K562 (cell line): ENCODE measurements around the gene PLCB3. TPM values are rescaled to one million over a fixed set of nuclear protein-coding genes. Genes with fewer than 3 reads are reported as not detected.

Experiments
- C11orf30 ChIP-seq: fragments of 450-650 bp; IDR thresholded peaks from 2 replicates; pipeline ENCODE4 v1.6.1; 2016; ENCODE audit warnings: low read depth, mild to moderate bottlenecking
- CTBP1 ChIP-seq: fragments of 450-650 bp; IDR thresholded peaks from 2 replicates; pipeline ENCODE4 v1.6.1; 2016; ENCODE audit warnings: borderline replicate concordance
- ETV5 ChIP-seq: sonication (generic); formaldehyde crosslinking; IDR thresholded peaks from 2 replicates; pipeline ENCODE4 v1.4.0; 2020; ENCODE audit warnings: low read depth, mild to moderate bottlenecking, missing genetic modification reagents
- HCFC1 ChIP-seq: IDR thresholded peaks from 2 replicates; pipeline ENCODE4 v1.6.1; 2012; ENCODE audit warnings: low read depth, low read length, improper control_type of control experiment
- MED1 ChIP-seq: sonication (generic); formaldehyde crosslinking; IDR thresholded peaks from 2 replicates; pipeline ENCODE4 v1.8.1; 2023; ENCODE audit warnings: missing genetic modification reagents, borderline replicate concordance
- RBM22 ChIP-seq: fragments of 200-400 bp; formaldehyde crosslinking; IDR thresholded peaks from 2 replicates; pipeline ENCODE4 v1.6.1; 2018; ENCODE audit warnings: low read length, low read depth; ENCODE audit not compliant: poor library complexity, severe bottlenecking
- TBP ChIP-seq: optimal IDR thresholded peaks from 2 replicates; pipeline ENCODE3; 2011; ENCODE audit warnings: low read depth, low read length, improper control_type of control experiment
- ZNF134 ChIP-seq: fragments of 250-450 bp; sonication (Bioruptor Pico); conservative IDR thresholded peaks from 2 replicates; pipeline ENCODE4 v1.4.0; 2020
- polyA plus RNA-seq, 8 experiments: library from polyadenylated mRNA; depleted of rRNA in 4 of 8; stranded (reverse) in 5 of 8; unstranded in 3 of 8; fragments of >200 nt; fragmentation: Nextera tagmentation in 2 of 8; fragmentation: Illumina TruSeq in 1 of 8; extraction: Ambion mirVana in 2 of 8; extraction: Trizol in 1 of 8; gene quantifications; 2 replicates each; pipeline versions ENCODE4 v1.2.1 to v1.2.3, GENCODE V29; 2011 to 2014; ENCODE audit warnings: inconsistent platforms in 1 of 8, missing spikeins in 1 of 8
- total RNA-seq, 7 experiments: library from RNA; depleted of rRNA in 6 of 7; stranded (reverse); fragments of >200 nt in 6 of 7; fragmentation: Illumina TruSeq in 2 of 7; extraction: Trizol in 2 of 7; gene quantifications; 2 replicates each; pipeline versions ENCODE4 v1.2.1 to v1.2.3, GENCODE V29; 2011 to 2021; ENCODE audit warnings: low replicate concordance in 1 of 7
- TF ChIP-seq, protein P1 (sequence below): fragments of 450-650 bp; IDR thresholded peaks from 2 replicates; pipeline ENCODE4 v1.6.1; 2016
- TF ChIP-seq, protein P2 (sequence below): fragments of 200-400 bp; formaldehyde crosslinking; IDR thresholded peaks from 2 replicates; pipeline ENCODE4 v1.6.1; 2017; ENCODE audit warnings: mild to moderate bottlenecking, low read depth, low read length, moderate library complexity
- TF ChIP-seq, protein P3 (sequence below): fragments of 450-650 bp; formaldehyde crosslinking; IDR thresholded peaks from 2 replicates; pipeline ENCODE4 v1.4.0; 2020; ENCODE audit warnings: mild to moderate bottlenecking, moderate library complexity
- TF ChIP-seq, protein P4 (sequence below), 3 experiments: fragments of 200-800 bp in 1 of 3; fragments of 250-450 bp in 1 of 3; fragments of 450-650 bp in 1 of 3; sonication (Bioruptor Pico) in 1 of 3; sonication (Bioruptor generic) in 1 of 3; formaldehyde crosslinking in 1 of 3; IDR thresholded peaks; 2 replicates each; pipeline versions ENCODE4 v1.6.1 to v1.8.0; 2016 to 2022; ENCODE audit warnings: mild to moderate bottlenecking in 2 of 3, missing genetic modification characterization in 2 of 3, missing compliant biosample characterization in 1 of 3, moderate library complexity in 1 of 3

PLCB3 gene
- total and polyA plus RNA-seq, 9 of the 15 experiments (the other 6 are each of a cell fraction or from before 2014, with no cell fraction given), result 0.31 to 44.8 (median 14.6) TPM

DNA sequence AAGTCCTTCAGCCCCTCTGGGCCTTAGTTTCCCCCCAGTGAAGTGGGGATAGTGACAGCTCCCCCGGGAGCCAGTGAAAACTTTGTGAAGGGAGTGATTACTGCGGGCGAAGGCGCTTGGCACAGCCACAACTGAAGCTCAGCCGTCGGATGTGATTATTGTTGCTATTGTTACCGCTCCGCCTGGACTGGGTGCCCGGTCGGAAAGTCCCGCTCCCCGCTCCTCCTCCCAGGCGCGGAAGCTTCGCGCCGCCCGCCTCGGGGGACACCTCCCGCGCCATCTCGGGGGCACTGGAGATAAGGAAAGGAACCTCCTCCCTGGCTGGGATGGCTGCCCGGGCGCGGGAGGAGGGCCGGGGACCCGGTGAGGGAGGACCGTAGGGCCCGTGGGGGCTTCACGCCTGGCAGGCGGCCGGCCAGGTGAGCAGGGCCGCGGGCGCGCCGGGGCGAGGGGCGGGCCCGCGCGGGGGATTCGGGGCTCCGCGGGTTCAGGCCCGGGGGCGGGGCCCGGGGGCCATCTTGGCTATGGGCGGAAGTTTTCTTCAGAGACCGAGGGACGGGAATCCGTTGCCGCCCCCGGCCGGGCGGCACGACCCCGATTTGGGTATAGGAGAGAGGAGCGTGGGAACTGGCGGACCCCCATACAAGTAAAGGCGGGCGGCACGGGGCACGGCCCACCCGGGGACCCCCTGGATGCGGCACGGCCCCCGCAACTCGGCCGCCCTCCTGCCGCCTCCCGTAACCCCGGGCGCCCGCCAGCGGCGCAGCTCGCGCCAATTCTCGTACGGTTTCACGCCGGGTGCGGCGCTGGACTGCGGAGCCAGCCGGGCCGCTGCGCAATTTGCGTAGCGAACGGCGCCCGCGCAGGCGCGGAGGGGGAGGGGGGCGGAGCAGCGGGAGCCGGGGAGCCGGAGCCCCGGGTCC, 33.9 kb downstream of the PLCB3 start, which contains the start of gene GPR137 (continued):
- no peak for TF ChIP-seq C11orf30
- TF ChIP-seq CTBP1, result peak; percentile 80
- TF ChIP-seq, protein P1, sequence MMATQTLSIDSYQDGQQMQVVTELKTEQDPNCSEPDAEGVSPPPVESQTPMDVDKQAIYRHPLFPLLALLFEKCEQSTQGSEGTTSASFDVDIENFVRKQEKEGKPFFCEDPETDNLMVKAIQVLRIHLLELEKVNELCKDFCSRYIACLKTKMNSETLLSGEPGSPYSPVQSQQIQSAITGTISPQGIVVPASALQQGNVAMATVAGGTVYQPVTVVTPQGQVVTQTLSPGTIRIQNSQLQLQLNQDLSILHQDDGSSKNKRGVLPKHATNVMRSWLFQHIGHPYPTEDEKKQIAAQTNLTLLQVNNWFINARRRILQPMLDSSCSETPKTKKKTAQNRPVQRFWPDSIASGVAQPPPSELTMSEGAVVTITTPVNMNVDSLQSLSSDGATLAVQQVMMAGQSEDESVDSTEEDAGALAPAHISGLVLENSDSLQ, result no peak
- peak; percentile 75 for TF ChIP-seq HCFC1
- no peak for TF ChIP-seq RBM22
- TF ChIP-seq, protein P2, sequence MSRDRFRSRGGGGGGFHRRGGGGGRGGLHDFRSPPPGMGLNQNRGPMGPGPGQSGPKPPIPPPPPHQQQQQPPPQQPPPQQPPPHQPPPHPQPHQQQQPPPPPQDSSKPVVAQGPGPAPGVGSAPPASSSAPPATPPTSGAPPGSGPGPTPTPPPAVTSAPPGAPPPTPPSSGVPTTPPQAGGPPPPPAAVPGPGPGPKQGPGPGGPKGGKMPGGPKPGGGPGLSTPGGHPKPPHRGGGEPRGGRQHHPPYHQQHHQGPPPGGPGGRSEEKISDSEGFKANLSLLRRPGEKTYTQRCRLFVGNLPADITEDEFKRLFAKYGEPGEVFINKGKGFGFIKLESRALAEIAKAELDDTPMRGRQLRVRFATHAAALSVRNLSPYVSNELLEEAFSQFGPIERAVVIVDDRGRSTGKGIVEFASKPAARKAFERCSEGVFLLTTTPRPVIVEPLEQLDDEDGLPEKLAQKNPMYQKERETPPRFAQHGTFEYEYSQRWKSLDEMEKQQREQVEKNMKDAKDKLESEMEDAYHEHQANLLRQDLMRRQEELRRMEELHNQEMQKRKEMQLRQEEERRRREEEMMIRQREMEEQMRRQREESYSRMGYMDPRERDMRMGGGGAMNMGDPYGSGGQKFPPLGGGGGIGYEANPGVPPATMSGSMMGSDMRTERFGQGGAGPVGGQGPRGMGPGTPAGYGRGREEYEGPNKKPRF, result peak; percentile 95
- no peak for TF ChIP-seq ZNF134 (CRISPR knock-in tag)
- no peak for TF ChIP-seq ETV5
- no peak for TF ChIP-seq MED1 (CRISPR knock-in tag)
- TF ChIP-seq, protein P3, sequence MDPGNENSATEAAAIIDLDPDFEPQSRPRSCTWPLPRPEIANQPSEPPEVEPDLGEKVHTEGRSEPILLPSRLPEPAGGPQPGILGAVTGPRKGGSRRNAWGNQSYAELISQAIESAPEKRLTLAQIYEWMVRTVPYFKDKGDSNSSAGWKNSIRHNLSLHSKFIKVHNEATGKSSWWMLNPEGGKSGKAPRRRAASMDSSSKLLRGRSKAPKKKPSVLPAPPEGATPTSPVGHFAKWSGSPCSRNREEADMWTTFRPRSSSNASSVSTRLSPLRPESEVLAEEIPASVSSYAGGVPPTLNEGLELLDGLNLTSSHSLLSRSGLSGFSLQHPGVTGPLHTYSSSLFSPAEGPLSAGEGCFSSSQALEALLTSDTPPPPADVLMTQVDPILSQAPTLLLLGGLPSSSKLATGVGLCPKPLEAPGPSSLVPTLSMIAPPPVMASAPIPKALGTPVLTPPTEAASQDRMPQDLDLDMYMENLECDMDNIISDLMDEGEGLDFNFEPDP (CRISPR knock-in tag), result no peak
- TF ChIP-seq, protein P4, sequence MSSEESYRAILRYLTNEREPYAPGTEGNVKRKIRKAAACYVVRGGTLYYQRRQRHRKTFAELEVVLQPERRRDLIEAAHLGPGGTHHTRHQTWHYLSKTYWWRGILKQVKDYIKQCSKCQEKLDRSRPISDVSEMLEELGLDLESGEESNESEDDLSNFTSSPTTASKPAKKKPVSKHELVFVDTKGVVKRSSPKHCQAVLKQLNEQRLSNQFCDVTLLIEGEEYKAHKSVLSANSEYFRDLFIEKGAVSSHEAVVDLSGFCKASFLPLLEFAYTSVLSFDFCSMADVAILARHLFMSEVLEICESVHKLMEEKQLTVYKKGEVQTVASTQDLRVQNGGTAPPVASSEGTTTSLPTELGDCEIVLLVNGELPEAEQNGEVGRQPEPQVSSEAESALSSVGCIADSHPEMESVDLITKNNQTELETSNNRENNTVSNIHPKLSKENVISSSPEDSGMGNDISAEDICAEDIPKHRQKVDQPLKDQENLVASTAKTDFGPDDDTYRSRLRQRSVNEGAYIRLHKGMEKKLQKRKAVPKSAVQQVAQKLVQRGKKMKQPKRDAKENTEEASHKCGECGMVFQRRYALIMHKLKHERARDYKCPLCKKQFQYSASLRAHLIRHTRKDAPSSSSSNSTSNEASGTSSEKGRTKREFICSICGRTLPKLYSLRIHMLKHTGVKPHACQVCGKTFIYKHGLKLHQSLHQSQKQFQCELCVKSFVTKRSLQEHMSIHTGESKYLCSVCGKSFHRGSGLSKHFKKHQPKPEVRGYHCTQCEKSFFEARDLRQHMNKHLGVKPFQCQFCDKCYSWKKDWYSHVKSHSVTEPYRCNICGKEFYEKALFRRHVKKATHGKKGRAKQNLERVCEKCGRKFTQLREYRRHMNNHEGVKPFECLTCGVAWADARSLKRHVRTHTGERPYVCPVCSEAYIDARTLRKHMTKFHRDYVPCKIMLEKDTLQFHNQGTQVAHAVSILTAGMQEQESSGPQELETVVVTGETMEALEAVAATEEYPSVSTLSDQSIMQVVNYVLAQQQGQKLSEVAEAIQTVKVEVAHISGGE (CRISPR knock-in tag; IDR thresholded peaks at IDR 0.05), result peak in 2 of 3 experiments; percentile 43 to 89; a peak in 3 of 6 replicates
- TF ChIP-seq TBP, result peak; percentile 46
